Mammary epithelial cell (primary cell): ENCODE measurements around the gene THTPA.

ENCODE experiments used
- CTCF ChIP-seq, 2 donors: IDR thresholded peaks in 1 of 2; conservative IDR thresholded peaks in 1 of 2; 2 replicates each; pipeline ENCODE4 v1.5.1; 2011 to 2012; ENCODE audit warnings: inconsistent platforms in 2 of 2, low read length in 2 of 2, mild to moderate bottlenecking in 2 of 2, control low read depth in 1 of 2, low read depth in 1 of 2; ENCODE audit not compliant: insufficient read depth in 1 of 2; ENCODE audit errors: extremely low read depth in 1 of 2
- EZH2 ChIP-seq: IDR thresholded peaks from 2 replicates; pipeline ENCODE4 v1.6.1; 2012; ENCODE audit warnings: low read length, inconsistent platforms, borderline replicate concordance

- TF ChIP-seq CTCF (conservative IDR thresholded peaks at IDR 0.05 in 1 of 2, IDR thresholded peaks at IDR 0.05 in 1 of 2; ENCODE audit: extremely low read depth in 1 of 2, insufficient read depth in 1 of 2, low read depth in 1 of 2, low read length in 2 of 2) = no peak
- no peak for TF ChIP-seq EZH2
Observed at GRCh38 chr14:23514644-23514957, 41.5 kb upstream of the THTPA start.
